ENCODE measurements around the gene SSBP4. TPM values are rescaled to one million over a fixed set of nuclear protein-coding genes. Genes with fewer than 3 reads are reported as not detected.

SSBP4 gene
- total and polyA plus RNA-seq, 12 donors = 17.6 to 51.6 (median 30.1) TPM

DNA sequence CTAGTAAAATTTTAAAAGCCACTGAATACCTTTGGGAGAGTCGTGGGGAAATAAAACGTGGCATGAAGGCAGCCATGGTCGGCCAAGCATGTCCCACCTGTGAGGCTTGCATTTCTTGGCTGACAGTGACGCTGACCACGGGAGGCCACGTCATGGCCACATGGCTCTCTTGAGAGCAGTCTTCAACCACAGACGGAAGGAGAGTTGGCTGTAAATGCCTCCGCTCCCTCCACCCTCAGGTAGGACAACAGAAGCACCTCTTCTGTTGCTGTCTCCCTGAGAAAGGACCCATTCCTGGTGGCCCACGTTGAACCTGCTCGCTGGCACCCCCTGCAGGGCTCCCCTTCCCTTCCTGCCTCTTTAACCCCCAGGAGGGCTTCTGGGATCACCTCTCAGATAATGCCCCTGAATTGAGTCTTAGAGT, 11.1 kb upstream of the SSBP4 start:
- Histone ChIP-seq H3K4me3 (no peak overlapping the region), H3K27me3 (no peaks in the 10 kb centered on the region), H3K27ac (no peak overlapping the region), H3K4me1 (peaks cover 0 to 9% (median 0%) of the 10 kb centered on the region in 9 donors), H3K9me3 (no peaks in the 10 kb centered on the region), H3K36me3 (no peaks in the 10 kb centered on the region)
- TF ChIP-seq, protein P1, sequence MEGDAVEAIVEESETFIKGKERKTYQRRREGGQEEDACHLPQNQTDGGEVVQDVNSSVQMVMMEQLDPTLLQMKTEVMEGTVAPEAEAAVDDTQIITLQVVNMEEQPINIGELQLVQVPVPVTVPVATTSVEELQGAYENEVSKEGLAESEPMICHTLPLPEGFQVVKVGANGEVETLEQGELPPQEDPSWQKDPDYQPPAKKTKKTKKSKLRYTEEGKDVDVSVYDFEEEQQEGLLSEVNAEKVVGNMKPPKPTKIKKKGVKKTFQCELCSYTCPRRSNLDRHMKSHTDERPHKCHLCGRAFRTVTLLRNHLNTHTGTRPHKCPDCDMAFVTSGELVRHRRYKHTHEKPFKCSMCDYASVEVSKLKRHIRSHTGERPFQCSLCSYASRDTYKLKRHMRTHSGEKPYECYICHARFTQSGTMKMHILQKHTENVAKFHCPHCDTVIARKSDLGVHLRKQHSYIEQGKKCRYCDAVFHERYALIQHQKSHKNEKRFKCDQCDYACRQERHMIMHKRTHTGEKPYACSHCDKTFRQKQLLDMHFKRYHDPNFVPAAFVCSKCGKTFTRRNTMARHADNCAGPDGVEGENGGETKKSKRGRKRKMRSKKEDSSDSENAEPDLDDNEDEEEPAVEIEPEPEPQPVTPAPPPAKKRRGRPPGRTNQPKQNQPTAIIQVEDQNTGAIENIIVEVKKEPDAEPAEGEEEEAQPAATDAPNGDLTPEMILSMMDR (IDR thresholded peaks at IDR 0.05) = peak in 7 of 9 donors; percentile 29 to 61 (median 46)
- DNase-seq (peak; percentile 8 to 58), ATAC-seq (peak in 2 of 8 donors; percentile 24 to 46)
- WGBS, 2 donors = 42 to 54% methylated on average over 10 of the region's 10 CpGs
- intact Hi-C loops (cut with DNase I) = loop anchor here in 4 of 10 donors (5.0 to 10.0 kb wide), 4 partner anchors 61 to 203 kb away; partner anchors contain the start of genes IQCN (in 1 of the 4) and RAB3A (in 1 of the 4)

DNA sequence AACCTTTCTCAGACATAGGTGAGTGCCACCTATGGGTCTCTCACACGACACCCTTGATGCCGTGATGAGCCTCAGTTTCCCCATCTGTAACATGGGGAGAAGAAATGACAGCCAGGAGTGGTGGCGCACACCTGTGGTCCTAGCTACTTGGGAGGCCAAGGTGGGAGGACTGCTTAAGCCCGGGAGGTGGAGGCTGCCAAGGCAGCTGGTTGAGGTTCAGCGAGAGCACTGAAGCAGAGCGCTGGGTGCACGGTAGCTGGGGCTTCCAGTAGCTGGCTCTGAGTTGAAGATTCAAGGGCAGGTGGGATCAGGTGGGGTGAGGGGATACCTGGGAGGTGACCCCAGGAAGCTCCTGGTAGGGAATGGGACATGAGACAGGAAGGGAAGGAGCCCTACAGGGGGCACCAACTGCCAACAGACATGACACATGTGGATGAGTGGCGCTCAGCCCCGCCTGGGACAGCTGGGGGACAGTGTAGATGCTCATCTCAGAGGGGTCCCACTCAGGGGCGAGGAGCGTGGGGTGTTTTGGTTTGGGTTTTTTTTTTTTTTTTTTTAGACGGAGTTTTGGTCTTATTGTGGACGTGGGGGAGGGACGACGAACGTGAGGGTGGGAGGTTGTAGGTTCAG, 6.5 kb upstream of the SSBP4 start:
- ATAC-seq (no peak), DNase-seq (no peak)
- Histone ChIP-seq H3K9me3 (no peaks in the 10 kb centered on the region), H3K4me1 (peaks cover 14 to 46% (median 35%) of the 10 kb centered on the region in 9 donors), H3K36me3 (no peaks in the 10 kb centered on the region), H3K4me3 (no peak overlapping the region), H3K27ac (no peak overlapping the region), H3K27me3 (peaks cover 0 to 12% (median 0%) of the 10 kb centered on the region in 7 donors)
- 81 to 83% methylated on average over 16 of the region's 16 CpGs for WGBS, 2 donors
- intact Hi-C loops (cut with DNase I) = loop anchor here in 7 of 10 donors (5.0 to 10.0 kb wide), 5 partner anchors 65 to 208 kb away; partner anchors contain the start of genes RAB3A (in 3 of the 7), IQCN (in 1 of the 7) and JUND (in 1 of the 7)
- TF ChIP-seq, protein P1 (IDR thresholded peaks at IDR 0.05) = no peak

DNA sequence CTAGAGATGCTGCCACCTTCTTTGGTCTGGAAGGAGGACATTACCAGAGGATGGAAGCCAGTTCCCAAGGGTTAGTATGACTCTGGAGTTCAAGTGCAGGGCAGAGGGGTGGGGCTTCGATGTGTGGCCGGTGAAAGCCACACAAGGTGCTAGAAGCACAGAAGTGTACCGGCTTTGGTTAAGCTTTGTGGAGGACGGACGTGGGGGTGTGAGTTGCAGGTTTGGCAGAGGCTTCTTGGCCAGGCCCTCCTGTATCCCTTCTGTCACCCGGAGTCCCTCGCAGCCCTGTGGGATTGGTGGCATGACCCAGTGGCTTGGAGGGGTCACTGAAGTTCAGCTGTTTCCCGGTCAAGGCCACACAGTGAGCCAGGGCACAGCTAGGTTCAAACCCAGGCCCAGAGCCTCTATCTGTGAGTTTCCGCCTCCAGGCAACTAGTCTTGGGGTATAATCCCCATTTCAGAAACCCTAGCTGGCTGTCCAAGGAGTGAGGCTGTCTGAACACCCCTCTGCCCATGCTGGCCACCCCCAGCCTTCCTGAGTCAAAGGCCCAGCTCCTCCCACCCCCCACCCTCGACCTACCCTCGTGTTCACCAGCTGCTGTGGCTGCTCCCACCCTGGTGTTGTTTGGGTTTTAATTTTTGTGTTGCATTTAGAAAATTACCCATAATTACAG, 4.6 kb upstream of the SSBP4 start:
- no peak for ATAC-seq
- TF ChIP-seq, protein P1 (IDR thresholded peaks at IDR 0.05) = no peak
- Histone ChIP-seq H3K9me3 (no peaks in the 10 kb centered on the region), H3K4me1 (peaks cover 24 to 59% (median 48%) of the 10 kb centered on the region in 9 donors), H3K36me3 (no peaks in the 10 kb centered on the region), H3K27ac (peak overlapping the region; percentile 78 to 99 (median 96)), H3K4me3 (peak overlapping the region in 8 of 10 donors; percentile 22 to 82 (median 60)), H3K27me3 (peaks cover 0 to 15% (median 0%) of the 10 kb centered on the region in 7 donors)
- no peak for DNase-seq
- intact Hi-C loops (cut with DNase I) = loop anchor here in 8 of 10 donors (2.0 to 10.0 kb wide), 7 partner anchors 67 to 210 kb away; partner anchors contain the start of genes RAB3A (in 3 of the 8), JUND (in 2 of the 8) and IQCN (in 1 of the 8)
- WGBS, 2 donors = 16 to 26% methylated on average over 11 of the region's 11 CpGs

DNA sequence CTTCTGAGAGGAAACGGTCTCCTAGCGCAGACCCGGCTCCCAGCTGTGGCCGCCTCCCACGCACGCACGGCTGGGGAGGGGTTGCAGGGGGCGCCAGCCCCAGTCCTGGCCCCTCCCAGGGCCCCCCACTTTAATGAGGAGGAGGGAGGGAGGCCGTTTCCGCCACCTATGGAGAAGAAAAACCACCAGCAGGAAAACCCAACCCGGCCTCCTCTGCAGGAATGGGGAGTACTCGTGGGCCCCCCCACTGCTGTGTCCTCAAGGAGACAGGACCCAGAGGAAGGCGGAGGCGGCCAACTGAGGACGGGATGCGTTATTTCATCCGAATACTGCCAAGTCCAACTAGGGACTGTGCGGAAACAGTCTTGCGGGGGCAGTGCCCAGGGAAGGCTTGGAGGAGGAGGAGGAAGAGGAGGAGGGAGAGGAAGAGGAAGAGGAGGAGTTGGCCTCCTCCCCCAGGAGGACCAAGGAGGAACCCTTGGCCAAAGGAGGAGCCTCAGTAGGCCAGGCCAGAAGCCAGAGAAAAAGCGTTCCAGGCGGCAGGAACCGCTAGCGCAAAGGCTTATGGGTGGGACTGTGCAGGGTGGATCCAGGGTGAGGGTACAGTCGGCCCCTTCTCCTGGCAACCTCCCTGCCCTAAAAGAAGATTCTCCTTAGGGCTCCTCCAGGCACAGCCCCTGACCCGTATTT, 3.9 kb upstream of the SSBP4 start:
- H3K27me3 ChIP-seq = peaks cover 0 to 15% (median 0%) of the 10 kb centered on the region in 7 donors
- H3K4me3 ChIP-seq = peak overlapping the region in 9 of 10 donors; percentile 4 to 82 (median 44)
- TF ChIP-seq, protein P1 (IDR thresholded peaks at IDR 0.05) = no peak
- no peaks in the 10 kb centered on the region for H3K9me3 ChIP-seq
- H3K36me3 ChIP-seq = no peaks in the 10 kb centered on the region
- ATAC-seq = peak; percentile 19 to 57 (median 49)
- intact Hi-C loops (cut with DNase I) = loop anchor here in 7 of 10 donors (2.0 to 10.0 kb wide), 5 partner anchors 131 to 211 kb away; partner anchors contain the start of genes RAB3A (in 3 of the 7), JUND (in 2 of the 7) and IQCN (in 1 of the 7)
- peaks cover 24 to 62% (median 53%) of the 10 kb centered on the region in 9 donors for H3K4me1 ChIP-seq
- peak; percentile 77 to 93 for DNase-seq
- H3K27ac ChIP-seq = peak overlapping the region; percentile 78 to 99 (median 96)
- 29 to 32% methylated on average over 25 of the region's 25 CpGs for WGBS, 2 donors

Data from heart right ventricle (tissue), 16 donors.